ACC112 (cell line): ENCODE data around the gene ERBB4.

Source experiments
- H2AFZ ChIP-seq: fragments of 200-600 bp; sonication (generic); one replicate; pipeline ENCODE4 v1.6.0; 2017; ENCODE audit warnings: antibody characterized with exemption, low read length; ENCODE audit not compliant: unreplicated experiment
- H3K27ac ChIP-seq: fragments of 200-600 bp; sonication (generic); 2 replicates; pipeline ENCODE4 v1.5.1; 2014; ENCODE audit warnings: low read depth, mild to moderate bottlenecking, antibody characterized with exemption, low read length, moderate library complexity
- H3K27me3 ChIP-seq: fragments of 200-600 bp; sonication (generic); 2 replicates; pipeline ENCODE4 v1.6.1; 2014; ENCODE audit warnings: mild to moderate bottlenecking, antibody characterized with exemption, low read length, moderate library complexity, mixed read lengths; ENCODE audit not compliant: insufficient read depth
- H3K36me3 ChIP-seq: fragments of 200-600 bp; sonication (generic); 2 replicates; pipeline ENCODE4 v1.6.1; 2016; ENCODE audit warnings: mild to moderate bottlenecking, antibody characterized with exemption, low read length, moderate library complexity, mixed read lengths; ENCODE audit not compliant: insufficient read depth
- H3K4me1 ChIP-seq: fragments of 200-600 bp; sonication (generic); one replicate; pipeline ENCODE4 v1.6.1; 2016; ENCODE audit warnings: low read length, mixed read lengths; ENCODE audit not compliant: insufficient read depth, unreplicated experiment, control insufficient read depth
- H3K4me3 ChIP-seq: fragments of 200-600 bp; sonication (generic); 2 replicates; pipeline ENCODE4 v1.5.1; 2014; ENCODE audit warnings: mild to moderate bottlenecking, low read depth, low read length
- H3K79me2 ChIP-seq: fragments of 200-600 bp; sonication (generic); one replicate; pipeline ENCODE4 v1.6.0; 2016; ENCODE audit warnings: low read length; ENCODE audit not compliant: control insufficient read depth, unreplicated experiment, insufficient read depth

Gene ERBB4

DNA sequence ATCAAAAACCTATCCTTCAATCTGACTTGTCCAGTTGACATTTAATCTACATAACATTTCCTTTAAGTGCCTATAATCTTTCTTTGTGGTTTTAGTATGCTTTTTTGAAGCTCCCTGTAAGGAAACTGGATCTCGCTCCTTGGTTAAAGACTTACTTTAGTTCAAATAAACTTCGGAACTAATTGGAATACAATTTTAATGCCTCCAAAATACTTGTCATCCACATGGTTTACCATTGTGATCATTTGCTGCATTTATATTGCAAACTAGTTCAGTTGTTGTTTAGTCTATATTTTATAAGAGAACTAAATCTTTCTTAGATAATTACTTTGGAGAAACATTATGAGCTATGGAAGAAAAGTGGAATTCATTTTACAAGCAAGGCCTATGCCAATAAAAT is 496.0 kb downstream of the ERBB4 start:
- no peaks in the 10 kb centered on the region for H3K79me2 ChIP-seq
- H3K4me3 ChIP-seq, result no peak overlapping the region
- no peak overlapping the region for H3K27ac ChIP-seq
- no peaks in the 10 kb centered on the region for H3K4me1 ChIP-seq
- H3K27me3 ChIP-seq, result no peaks in the 10 kb centered on the region
- H2AFZ ChIP-seq, result no peak overlapping the region
- H3K36me3 ChIP-seq, result no peaks in the 10 kb centered on the region

DNA sequence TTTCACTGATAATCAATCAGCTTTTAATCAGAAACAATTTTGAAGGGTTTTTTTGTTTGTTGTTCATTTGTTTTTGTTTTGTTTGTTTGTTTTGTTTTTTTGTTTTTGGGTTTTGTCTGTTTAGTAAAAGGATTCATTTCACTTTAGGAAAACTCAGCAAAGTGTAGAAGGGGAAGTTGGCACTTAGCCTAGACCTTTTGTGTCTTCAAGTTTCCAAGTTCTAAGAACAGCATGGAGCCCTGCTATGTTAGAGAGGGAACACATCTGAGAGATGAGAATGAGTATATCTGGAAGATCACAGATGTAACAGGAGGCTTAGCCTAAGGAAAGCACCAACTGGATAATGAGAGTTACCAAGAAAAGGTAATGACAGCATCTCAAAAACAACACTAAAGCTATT is 501.5 kb downstream of the ERBB4 start:
- H3K36me3 ChIP-seq, result no peaks in the 10 kb centered on the region
- H2AFZ ChIP-seq, result peak overlapping the region; percentile 5
- H3K27me3 ChIP-seq, result no peaks in the 10 kb centered on the region
- H3K4me3 ChIP-seq, result no peak overlapping the region
- H3K79me2 ChIP-seq, result no peaks in the 10 kb centered on the region
- H3K27ac ChIP-seq, result no peak overlapping the region
- H3K4me1 ChIP-seq, result peaks cover 31% of the 10 kb centered on the region

DNA sequence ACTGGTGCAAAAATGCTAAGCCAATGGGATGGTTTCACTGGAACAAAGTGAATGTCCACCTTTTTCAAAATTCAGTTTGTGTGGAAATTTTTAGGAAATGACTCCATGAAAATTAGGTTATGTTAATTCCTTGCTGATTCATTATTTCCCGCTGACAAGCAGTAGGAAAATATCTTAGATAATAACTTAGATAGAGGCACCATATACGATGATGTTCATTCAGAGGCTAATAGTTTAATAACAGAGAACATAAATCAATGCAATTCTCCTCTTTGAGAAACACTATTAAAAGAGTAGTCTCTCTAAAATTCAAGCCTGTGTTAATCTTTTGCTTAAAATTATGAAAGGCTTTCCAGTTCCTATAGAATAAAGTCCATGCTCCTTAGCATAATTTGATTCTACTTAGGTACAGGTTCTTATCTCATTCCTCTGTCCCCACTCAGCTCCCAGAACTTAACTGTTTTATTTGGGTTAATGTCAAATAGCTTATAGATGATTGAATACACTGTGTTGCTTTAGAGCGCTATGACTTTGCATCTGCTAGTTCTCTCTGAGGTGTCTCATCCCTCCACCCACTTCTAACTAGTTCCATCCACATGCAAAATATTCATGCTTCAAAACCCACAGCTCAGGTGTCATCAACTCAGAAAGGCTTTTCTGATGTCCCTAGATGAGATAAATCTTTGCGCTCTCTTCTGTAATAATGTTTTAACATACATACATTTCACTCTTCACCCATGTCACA is 503.6 kb downstream of the ERBB4 start:
- H2AFZ ChIP-seq, result peak overlapping the region; percentile 37

DNA sequence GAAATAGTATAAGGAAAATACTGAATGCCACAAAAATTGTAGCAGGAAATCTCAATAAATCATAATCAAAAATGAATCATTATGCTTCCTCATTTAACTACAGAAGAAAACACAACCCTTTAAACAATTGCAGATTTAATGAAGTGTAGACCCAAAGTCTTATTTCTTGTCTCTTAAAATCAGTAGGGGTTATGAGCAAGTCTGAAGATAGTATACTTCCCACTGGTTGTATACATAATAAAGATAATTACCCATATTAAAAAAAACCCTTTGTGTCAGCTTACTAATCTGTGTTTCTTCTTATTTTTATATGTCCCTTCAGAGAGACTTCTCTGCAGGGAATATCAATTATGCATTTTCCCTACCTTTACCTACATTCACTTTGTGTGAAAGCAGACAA is 504.7 kb downstream of the ERBB4 start:
- no peaks in the 10 kb centered on the region for H3K79me2 ChIP-seq
- H3K27ac ChIP-seq, result peak overlapping the region; percentile 97
- H3K4me3 ChIP-seq, result no peak overlapping the region
- no peaks in the 10 kb centered on the region for H3K36me3 ChIP-seq
- peak overlapping the region; percentile 48 for H2AFZ ChIP-seq
- no peaks in the 10 kb centered on the region for H3K27me3 ChIP-seq
- peaks cover 49% of the 10 kb centered on the region for H3K4me1 ChIP-seq

More for the DNA sequence above, 503.6 kb downstream of the ERBB4 start:
- Histone ChIP-seq H3K36me3 (no peaks in the 10 kb centered on the region), H3K27me3 (no peaks in the 10 kb centered on the region), H3K79me2 (no peaks in the 10 kb centered on the region), H3K4me3 (no peak overlapping the region), H3K4me1 (peaks cover 49% of the 10 kb centered on the region), H3K27ac (peak overlapping the region; percentile 20)

DNA sequence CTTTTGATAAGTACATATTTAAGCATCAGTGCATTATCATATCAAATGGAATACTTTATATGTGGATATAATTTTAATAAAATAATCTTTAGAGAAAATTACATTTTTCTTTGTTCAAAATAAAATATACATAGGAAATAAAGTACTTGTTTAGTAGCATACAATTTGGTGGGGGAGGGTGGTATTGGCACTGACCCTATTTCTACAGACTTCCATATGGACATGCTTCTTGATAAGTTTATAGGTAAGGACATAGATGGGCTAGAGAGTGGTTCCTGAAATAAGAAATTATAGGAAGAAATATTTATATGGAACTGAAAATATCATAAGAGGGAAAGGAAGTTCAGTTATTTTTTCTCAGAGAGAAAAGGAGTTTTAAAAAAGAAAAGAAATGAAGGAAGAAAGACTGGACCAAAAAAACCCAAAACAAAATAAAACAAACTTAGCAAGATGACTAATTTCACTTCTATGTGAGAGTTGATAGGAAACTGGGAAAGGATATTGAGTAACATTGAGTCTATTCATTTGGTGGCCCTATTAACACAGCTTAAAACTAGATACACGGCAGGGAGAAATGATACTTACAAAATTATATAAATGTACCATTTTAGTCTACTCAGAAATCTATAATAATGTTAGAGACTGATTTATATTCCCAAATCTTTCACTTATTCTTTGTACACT is 505.9 kb downstream of the ERBB4 start:
- H3K4me1 ChIP-seq, result peaks cover 57% of the 10 kb centered on the region
- peak overlapping the region; percentile 4 for H2AFZ ChIP-seq
- H3K27ac ChIP-seq, result peak overlapping the region; percentile 97
- H3K79me2 ChIP-seq, result no peaks in the 10 kb centered on the region
- H3K36me3 ChIP-seq, result no peaks in the 10 kb centered on the region
- peak overlapping the region; percentile 57 for H3K4me3 ChIP-seq
- no peaks in the 10 kb centered on the region for H3K27me3 ChIP-seq

- Histone ChIP-seq H3K36me3 (no peaks in the 10 kb centered on the region), H3K27ac (peak overlapping the region; percentile 97), H3K27me3 (no peaks in the 10 kb centered on the region), H3K79me2 (no peaks in the 10 kb centered on the region), H3K4me1 (peaks cover 63% of the 10 kb centered on the region), H2AFZ (no peak overlapping the region), H3K4me3 (peak overlapping the region; percentile 18; the same call in 1 of the 2 replicates)
Measured at GRCh38 chr2:212032032-212032431, 506.6 kb downstream of the ERBB4 start.

GRCh38 chr2:212030709-212031108 is 507.9 kb downstream of the ERBB4 start:
- H2AFZ ChIP-seq, result no peak overlapping the region
- H3K27ac ChIP-seq, result peak overlapping the region; percentile 97
- peaks cover 65% of the 10 kb centered on the region for H3K4me1 ChIP-seq
- no peak overlapping the region for H3K4me3 ChIP-seq
- H3K36me3 ChIP-seq, result no peaks in the 10 kb centered on the region
- H3K27me3 ChIP-seq, result no peaks in the 10 kb centered on the region
- H3K79me2 ChIP-seq, result no peaks in the 10 kb centered on the region

DNA sequence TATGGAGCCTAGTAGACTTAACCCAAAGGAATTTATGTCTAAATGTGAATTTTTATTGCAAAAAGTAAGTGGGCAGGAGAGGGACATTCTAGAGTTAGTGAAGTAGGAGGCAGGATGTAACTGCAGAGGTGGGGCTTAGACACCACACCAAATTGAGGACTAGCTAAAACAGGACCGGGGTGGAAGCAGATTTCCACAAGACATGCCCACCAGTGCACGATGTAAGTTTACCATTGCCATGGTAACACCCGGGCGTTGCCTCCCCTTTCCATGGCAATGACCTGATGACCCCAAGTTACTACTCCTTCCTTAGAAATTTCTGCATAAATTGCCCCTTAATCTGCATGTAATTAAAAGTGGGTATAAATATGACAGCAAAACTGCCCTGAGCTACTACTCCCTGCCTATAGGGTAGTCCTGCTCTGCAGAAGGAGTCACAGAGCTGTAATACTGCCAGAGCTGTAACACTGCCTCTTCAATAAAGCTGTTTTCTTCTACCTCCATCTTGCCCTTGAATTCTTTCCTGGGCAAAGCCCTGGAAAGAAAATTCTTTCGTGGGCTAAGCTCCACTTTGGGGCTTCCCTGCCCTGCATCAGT is 509.7 kb downstream of the ERBB4 start:
- H3K27me3 ChIP-seq, result no peaks in the 10 kb centered on the region
- peaks cover 46% of the 10 kb centered on the region for H3K4me1 ChIP-seq
- no peaks in the 10 kb centered on the region for H3K79me2 ChIP-seq
- no peak overlapping the region for H3K4me3 ChIP-seq
- no peak overlapping the region for H2AFZ ChIP-seq
- peak overlapping the region; percentile 82; the same call in 1 of the 2 replicates for H3K27ac ChIP-seq
- H3K36me3 ChIP-seq, result no peaks in the 10 kb centered on the region

- H3K36me3 ChIP-seq, result no peaks in the 10 kb centered on the region
- peak overlapping the region; percentile 82 for H2AFZ ChIP-seq
- H3K27me3 ChIP-seq, result no peaks in the 10 kb centered on the region
- H3K79me2 ChIP-seq, result no peaks in the 10 kb centered on the region
- peaks cover 39% of the 10 kb centered on the region for H3K4me1 ChIP-seq
- no peak overlapping the region for H3K4me3 ChIP-seq
- H3K27ac ChIP-seq, result peak overlapping the region; percentile 82
Measured at GRCh38 chr2:212027681-212028628, 510.6 kb downstream of the ERBB4 start.

DNA sequence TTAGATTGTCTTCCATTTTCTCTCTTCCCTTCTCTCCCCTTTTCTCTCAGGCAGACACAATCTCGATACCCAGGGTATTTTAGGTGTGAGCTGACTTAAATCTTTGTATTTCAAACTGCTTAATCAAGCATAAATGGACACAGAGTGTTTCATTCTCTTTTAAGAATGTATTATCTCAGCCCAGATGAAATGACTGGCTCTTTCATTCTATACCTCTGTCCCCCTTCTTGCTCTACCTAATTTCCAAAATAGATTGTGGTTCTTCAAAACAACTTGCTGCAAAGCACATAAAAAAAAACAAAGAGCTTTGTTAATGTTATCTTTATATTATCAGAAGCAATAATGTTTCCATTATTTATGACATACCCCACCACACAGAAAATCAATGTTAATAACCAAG is 514.6 kb downstream of the ERBB4 start:
- H2AFZ ChIP-seq, result peak overlapping the region; percentile 22
- no peak overlapping the region for H3K27ac ChIP-seq
- H3K4me1 ChIP-seq, result peaks cover 34% of the 10 kb centered on the region
- no peaks in the 10 kb centered on the region for H3K79me2 ChIP-seq
- no peaks in the 10 kb centered on the region for H3K36me3 ChIP-seq
- H3K4me3 ChIP-seq, result no peak overlapping the region
- no peaks in the 10 kb centered on the region for H3K27me3 ChIP-seq
